Stimulated activated naive CD8-positive, alpha-beta T cell treated with anti-CD3 and anti-CD28 coated beads, Interleukin-15, Interleukin-2, amounts not matched to agents 100 ng/mL and 50 ng/mL, for 24 hours (primary cell): ENCODE data around the gene SLC6A3.
A peak's percentile ranks its signal among the peaks of the same experiment; 100 is the strongest.

ENCODE experiments used
- H3K27ac Mint-ChIP-seq: one replicate; pipeline ENCODE4 v1.8.0; 2021; ENCODE audit warnings: mild to moderate bottlenecking, mixed read lengths
- H3K27me3 Mint-ChIP-seq: one replicate; pipeline ENCODE4 v1.8.0; 2021; ENCODE audit warnings: mixed read lengths
- H3K36me3 Mint-ChIP-seq: one replicate; pipeline ENCODE4 v1.8.0; 2021; ENCODE audit warnings: low read depth, mixed read lengths
- H3K4me1 Mint-ChIP-seq: one replicate; pipeline ENCODE4 v1.8.0; 2021; ENCODE audit warnings: low read depth, mixed read lengths
- H3K4me3 Mint-ChIP-seq: one replicate; pipeline ENCODE4 v1.8.0; 2021; ENCODE audit warnings: mild to moderate bottlenecking, mixed read lengths
- H3K9me3 Mint-ChIP-seq: one replicate; pipeline ENCODE4 v1.8.0; 2021; ENCODE audit warnings: mixed read lengths

Gene SLC6A3

GRCh38 chr5:1392261-1392660, 53.0 kb downstream of the SLC6A3 start:
- Mint-ChIP-seq H3K4me3 (no peak overlapping the region), H3K4me1 (no peaks in the 10 kb centered on the region), H3K9me3 (no peaks in the 10 kb centered on the region), H3K27me3 (peaks cover 25% of the 10 kb centered on the region), H3K27ac (no peak overlapping the region), H3K36me3 (no peaks in the 10 kb centered on the region)

GRCh38 chr5:1391691-1392090, 53.5 kb downstream of the SLC6A3 start:
- no peak overlapping the region for H3K27ac Mint-ChIP-seq
- no peaks in the 10 kb centered on the region for H3K9me3 Mint-ChIP-seq
- no peaks in the 10 kb centered on the region for H3K36me3 Mint-ChIP-seq

GRCh38 chr5:1390861-1391600, 54.2 kb downstream of the SLC6A3 start:
- Mint-ChIP-seq H3K4me1 (peaks cover 11% of the 10 kb centered on the region), H3K4me3 (no peak overlapping the region), H3K27ac (no peak overlapping the region), H3K9me3 (no peaks in the 10 kb centered on the region), H3K36me3 (no peaks in the 10 kb centered on the region), H3K27me3 (peaks cover 15% of the 10 kb centered on the region)

More at GRCh38 chr5:1391691-1392090, 53.5 kb downstream of the SLC6A3 start:
- no peak overlapping the region for H3K4me3 Mint-ChIP-seq
- H3K4me1 Mint-ChIP-seq: peaks cover 5% of the 10 kb centered on the region
- H3K27me3 Mint-ChIP-seq: peaks cover 21% of the 10 kb centered on the region

- no peaks in the 10 kb centered on the region for H3K9me3 Mint-ChIP-seq
- H3K4me3 Mint-ChIP-seq: no peak overlapping the region
- peaks cover 11% of the 10 kb centered on the region for H3K27me3 Mint-ChIP-seq
- H3K27ac Mint-ChIP-seq: no peak overlapping the region
- no peaks in the 10 kb centered on the region for H3K36me3 Mint-ChIP-seq
- peaks cover 15% of the 10 kb centered on the region for H3K4me1 Mint-ChIP-seq
Observed at GRCh38 chr5:1390333-1390732, 54.9 kb downstream of the SLC6A3 start.

- H3K4me1 Mint-ChIP-seq: peaks cover 18% of the 10 kb centered on the region
- H3K9me3 Mint-ChIP-seq: no peaks in the 10 kb centered on the region
- peak overlapping the region; percentile 5 for H3K27ac Mint-ChIP-seq
- H3K36me3 Mint-ChIP-seq: no peaks in the 10 kb centered on the region
- H3K4me3 Mint-ChIP-seq: no peak overlapping the region
- no peaks in the 10 kb centered on the region for H3K27me3 Mint-ChIP-seq
Observed at GRCh38 chr5:1388383-1388967, 56.8 kb downstream of the SLC6A3 start.

- no peaks in the 10 kb centered on the region for H3K9me3 Mint-ChIP-seq
- no peak overlapping the region for H3K27ac Mint-ChIP-seq
- no peaks in the 10 kb centered on the region for H3K27me3 Mint-ChIP-seq
- peaks cover 18% of the 10 kb centered on the region for H3K4me1 Mint-ChIP-seq
- no peak overlapping the region for H3K4me3 Mint-ChIP-seq
- H3K36me3 Mint-ChIP-seq: no peaks in the 10 kb centered on the region
Observed at GRCh38 chr5:1387876-1388275, 57.4 kb downstream of the SLC6A3 start.

- H3K27ac Mint-ChIP-seq: peak overlapping the region; percentile 90
- peaks cover 18% of the 10 kb centered on the region for H3K4me1 Mint-ChIP-seq
- H3K4me3 Mint-ChIP-seq: peak overlapping the region; percentile 91
- no peaks in the 10 kb centered on the region for H3K27me3 Mint-ChIP-seq
- H3K36me3 Mint-ChIP-seq: no peaks in the 10 kb centered on the region
- no peaks in the 10 kb centered on the region for H3K9me3 Mint-ChIP-seq
Observed at GRCh38 chr5:1387059-1387755, 58.0 kb downstream of the SLC6A3 start.

- Mint-ChIP-seq H3K36me3 (no peaks in the 10 kb centered on the region), H3K4me1 (peaks cover 18% of the 10 kb centered on the region), H3K27ac (peak overlapping the region; percentile 90), H3K27me3 (no peaks in the 10 kb centered on the region), H3K4me3 (peak overlapping the region; percentile 91), H3K9me3 (no peaks in the 10 kb centered on the region)
Observed at GRCh38 chr5:1386274-1386717, 58.9 kb downstream of the SLC6A3 start.

- Mint-ChIP-seq H3K27ac (peak overlapping the region; percentile 90), H3K27me3 (no peaks in the 10 kb centered on the region), H3K4me1 (peaks cover 18% of the 10 kb centered on the region), H3K9me3 (no peaks in the 10 kb centered on the region), H3K36me3 (no peaks in the 10 kb centered on the region), H3K4me3 (peak overlapping the region; percentile 91)
Observed at GRCh38 chr5:1385395-1386273, 59.6 kb downstream of the SLC6A3 start.

- Mint-ChIP-seq H3K4me1 (peaks cover 21% of the 10 kb centered on the region), H3K36me3 (no peaks in the 10 kb centered on the region), H3K9me3 (no peaks in the 10 kb centered on the region), H3K27ac (no peak overlapping the region), H3K27me3 (no peaks in the 10 kb centered on the region), H3K4me3 (no peak overlapping the region)
Observed at GRCh38 chr5:1384521-1384920, 60.7 kb downstream of the SLC6A3 start.

GRCh38 chr5:1383886-1384401, 61.3 kb downstream of the SLC6A3 start:
- no peaks in the 10 kb centered on the region for H3K27me3 Mint-ChIP-seq
- H3K27ac Mint-ChIP-seq: no peak overlapping the region
- no peak overlapping the region for H3K4me3 Mint-ChIP-seq
- no peaks in the 10 kb centered on the region for H3K36me3 Mint-ChIP-seq
- H3K9me3 Mint-ChIP-seq: no peaks in the 10 kb centered on the region
- H3K4me1 Mint-ChIP-seq: peaks cover 21% of the 10 kb centered on the region

GRCh38 chr5:1383344-1383743, 61.9 kb downstream of the SLC6A3 start:
- Mint-ChIP-seq H3K27me3 (no peaks in the 10 kb centered on the region), H3K4me3 (no peak overlapping the region), H3K36me3 (no peaks in the 10 kb centered on the region)

GRCh38 chr5:1382248-1382700, 63.0 kb downstream of the SLC6A3 start:
- peaks cover 21% of the 10 kb centered on the region for H3K4me1 Mint-ChIP-seq
- no peaks in the 10 kb centered on the region for H3K9me3 Mint-ChIP-seq
- no peaks in the 10 kb centered on the region for H3K36me3 Mint-ChIP-seq
- no peak overlapping the region for H3K4me3 Mint-ChIP-seq
- no peaks in the 10 kb centered on the region for H3K27me3 Mint-ChIP-seq
- H3K27ac Mint-ChIP-seq: no peak overlapping the region

More at GRCh38 chr5:1383344-1383743, 61.9 kb downstream of the SLC6A3 start:
- Mint-ChIP-seq H3K4me1 (peaks cover 21% of the 10 kb centered on the region), H3K9me3 (no peaks in the 10 kb centered on the region), H3K27ac (no peak overlapping the region)
